H9 (cell line): ENCODE results near the gene CTNND1. TPM values are rescaled to one million over a fixed set of nuclear protein-coding genes. Genes with fewer than 3 reads are reported as not detected.

ENCODE experiments used
- DNase-seq: peaks from one replicate; pipeline ENCODE4 v3.0.0-alpha.2; 2017
- H2AFZ ChIP-seq: one replicate; pipeline ENCODE4 v1.6.1; 2013; ENCODE audit warnings: mild to moderate bottlenecking, low read length, control low read depth, moderate library complexity
- H2AK5ac ChIP-seq: 2 replicates; pipeline ENCODE4 v1.6.1; 2013; ENCODE audit warnings: low read length, control low read depth, mixed read lengths; ENCODE audit not compliant: insufficient read length
- H2BK120ac ChIP-seq: one replicate; pipeline ENCODE4 v1.6.1; 2013; ENCODE audit warnings: low read depth, mild to moderate bottlenecking, low read length, control low read depth, inconsistent platforms; ENCODE audit not compliant: poor library complexity, severe bottlenecking
- H2BK12ac ChIP-seq: 2 replicates; pipeline ENCODE4 v1.6.1; 2013; ENCODE audit warnings: low read length, control low read depth, mixed read lengths, low read depth; ENCODE audit not compliant: insufficient read length
- H2BK15ac ChIP-seq: 2 replicates; pipeline ENCODE4 v1.6.1; 2013; ENCODE audit warnings: low read depth, low read length, control low read depth
- H2BK20ac ChIP-seq: one replicate; pipeline ENCODE4 v1.6.1; 2013; ENCODE audit warnings: low read depth, mild to moderate bottlenecking, low read length, control low read depth, inconsistent platforms; ENCODE audit not compliant: poor library complexity, severe bottlenecking
- H2BK5ac ChIP-seq: 2 replicates; pipeline ENCODE4 v1.6.1; 2013; ENCODE audit warnings: low read length, control low read depth, mixed read lengths; ENCODE audit not compliant: insufficient read length
- H3K14ac ChIP-seq: 2 replicates; pipeline ENCODE4 v1.6.1; 2013; ENCODE audit warnings: low read length, control low read depth; ENCODE audit not compliant: insufficient read depth
- H3K18ac ChIP-seq: 2 replicates; pipeline ENCODE4 v1.6.1; 2013; ENCODE audit warnings: low read depth, mild to moderate bottlenecking, mixed read lengths, low read length, control low read depth; ENCODE audit not compliant: insufficient read length
- H3K23ac ChIP-seq: 2 replicates; pipeline ENCODE4 v1.6.1; 2013; ENCODE audit warnings: low read length, control low read depth, mixed read lengths, low read depth; ENCODE audit not compliant: insufficient read length
- H3K23me2 ChIP-seq: 2 replicates; pipeline ENCODE4 v1.6.1; 2013; ENCODE audit warnings: low read depth, mild to moderate bottlenecking, mixed read lengths, low read length, control low read depth; ENCODE audit not compliant: insufficient read length, poor library complexity, severe bottlenecking
- H3K27ac ChIP-seq: 2 replicates; pipeline ENCODE4 v1.5.1; 2013; ENCODE audit warnings: low read length, control low read depth, mixed read lengths, low read depth; ENCODE audit not compliant: insufficient read length
- H3K27me3 ChIP-seq: 2 replicates; pipeline ENCODE4 v1.6.1; 2013; ENCODE audit warnings: low read length, control low read depth, inconsistent platforms; ENCODE audit not compliant: insufficient read depth
- H3K4ac ChIP-seq: 2 replicates; pipeline ENCODE4 v1.6.1; 2013; ENCODE audit warnings: low read depth, mild to moderate bottlenecking, control low read depth, inconsistent platforms, low read length, moderate library complexity
- H3K4me1 ChIP-seq: 2 replicates; pipeline ENCODE4 v1.6.1; 2013; ENCODE audit warnings: low read length, control low read depth, inconsistent platforms; ENCODE audit not compliant: insufficient read depth
- H3K4me2 ChIP-seq: 2 replicates; pipeline ENCODE4 v1.6.1; 2013; ENCODE audit warnings: low read length, control low read depth, mixed read lengths; ENCODE audit not compliant: insufficient read length, insufficient read depth
- H3K56ac ChIP-seq: 2 replicates; pipeline ENCODE4 v1.6.1; 2013; ENCODE audit warnings: low read depth, mild to moderate bottlenecking, mixed read lengths, low read length, control low read depth; ENCODE audit not compliant: insufficient read length
- H3K79me1 ChIP-seq: 2 replicates; pipeline ENCODE4 v1.6.1; 2013; ENCODE audit warnings: low read depth, mild to moderate bottlenecking, moderate library complexity, low read length, control low read depth, inconsistent platforms; ENCODE audit not compliant: insufficient read depth, poor library complexity, severe bottlenecking
- H3K79me2 ChIP-seq: 2 replicates; pipeline ENCODE4 v1.6.1; 2013; ENCODE audit warnings: low read length, control low read depth, inconsistent platforms; ENCODE audit not compliant: insufficient read depth
- H3K9ac ChIP-seq: 2 replicates; pipeline ENCODE4 v1.6.1; 2013; ENCODE audit warnings: low read length, control low read depth, mixed read lengths; ENCODE audit not compliant: insufficient read length; ENCODE audit errors: extremely low read depth
- H3K9me3 ChIP-seq: one replicate; pipeline ENCODE4 v1.6.1; 2013; ENCODE audit warnings: low read depth, low read length, inconsistent platforms; ENCODE audit not compliant: control insufficient read depth
- H3T11ph ChIP-seq: one replicate; pipeline ENCODE4 v1.6.1; 2013; ENCODE audit warnings: mild to moderate bottlenecking, low read length, control low read depth, inconsistent platforms
- H4K20me1 ChIP-seq: one replicate; pipeline ENCODE4 v1.6.1; 2013; ENCODE audit not compliant: control insufficient read depth, insufficient read length, insufficient read depth
- H4K5ac ChIP-seq: 2 replicates; pipeline ENCODE4 v1.6.1; 2013; ENCODE audit warnings: low read depth, mild to moderate bottlenecking, mixed read lengths, low read length, control low read depth; ENCODE audit not compliant: insufficient read length
- H4K8ac ChIP-seq: replicated peaks from 2 replicates; pipeline ENCODE4 v1.6.1; 2013; ENCODE audit warnings: low read length, control low read depth, mixed read lengths, low read depth; ENCODE audit not compliant: insufficient read length
- H4K91ac ChIP-seq: 2 replicates; pipeline ENCODE4 v1.6.1; 2013; ENCODE audit warnings: low read depth, mild to moderate bottlenecking, moderate library complexity, mixed read lengths, low read length, control low read depth; ENCODE audit not compliant: insufficient read length
- H3K27ac Mint-ChIP-seq, 3 experiments: 2 replicates in 2 of 3; 3 replicates in 1 of 3; pipeline ENCODE4 v1.8.0; 2020 to 2021; ENCODE audit warnings: mixed read lengths in 3 of 3, mild to moderate bottlenecking in 1 of 3, moderate library complexity in 1 of 3
- H3K27me3 Mint-ChIP-seq: 2 replicates; pipeline ENCODE4 v1.8.0; 2021; ENCODE audit warnings: low read depth, mild to moderate bottlenecking, moderate library complexity, mixed read lengths
- H3K36me3 Mint-ChIP-seq, 3 experiments: 2 replicates in 2 of 3; 3 replicates in 1 of 3; pipeline ENCODE4 v1.8.0; 2020 to 2021; ENCODE audit warnings: low read depth in 3 of 3, mixed read lengths in 3 of 3; ENCODE audit not compliant: insufficient read depth in 1 of 3
- H3K4me1 Mint-ChIP-seq, 2 experiments: 2 replicates each; pipeline ENCODE4 v1.8.0; 2020; ENCODE audit warnings: mixed read lengths in 2 of 2
- H3K4me3 Mint-ChIP-seq, 2 experiments: 2 replicates in 1 of 2; 3 replicates in 1 of 2; pipeline ENCODE4 v1.8.0; 2020 to 2021; ENCODE audit warnings: mild to moderate bottlenecking in 2 of 2, mixed read lengths in 2 of 2, moderate library complexity in 1 of 2
- H3K9me3 Mint-ChIP-seq, 2 experiments: 2 replicates in 1 of 2; 3 replicates in 1 of 2; pipeline ENCODE4 v1.8.0; 2020; ENCODE audit warnings: mild to moderate bottlenecking in 2 of 2, mixed read lengths in 2 of 2, moderate library complexity in 1 of 2
- CTCF ChIP-seq: fragments of 200-600 bp; sonication (generic); conservative IDR thresholded peaks from 3 replicates; pipeline ENCODE4 v1.8.0; 2021; ENCODE audit warnings: antibody characterized with exemption, mild to moderate bottlenecking
- WGBS: extraction: QIAGEN DNeasy Blood & Tissue Kit; methylation state at CpG from one replicate; pipeline ENCODE4 v1.1.7; 2013; ENCODE audit warnings: missing lambda C conversion rate, low lambda C conversion rate, mixed read lengths; ENCODE audit not compliant: insufficient read length; ENCODE audit errors: extremely low coverage; 5-methylcytosine and 5-hydroxymethylcytosine counted together
- total RNA-seq: library from RNA; stranded (reverse); gene quantifications from 2 replicates; pipeline ENCODE4 v1.2.1, GENCODE V29; 2021

The CTNND1 gene
- total RNA-seq, 1 experiment from 2014 or later, result 164 TPM

GRCh38 chr11:57786436-57786835 is 24.8 kb downstream of the CTNND1 start:
- Mint-ChIP-seq H3K27me3 (no peaks in the 10 kb centered on the region), H3K4me1 (peaks cover 52% of the 10 kb centered on the region in 2 experiments), H3K36me3 (peaks cover 5 to 28% (median 20%) of the 10 kb centered on the region in 3 experiments), H3K9me3 (no peaks in the 10 kb centered on the region), H3K4me3 (no peak overlapping the region), H3K27ac (no peak overlapping the region)
- Histone ChIP-seq H4K8ac (no peak overlapping the region), H3K18ac (no peak overlapping the region), H2AFZ (no peak overlapping the region), H3K27ac (no peak overlapping the region), H2BK5ac (no peak overlapping the region), H3K56ac (no peak overlapping the region), H3K9ac (no peak overlapping the region), H2BK12ac (no peak overlapping the region), H4K20me1 (no peaks in the 10 kb centered on the region), H3K14ac (no peak overlapping the region), H3K27me3 (no peaks in the 10 kb centered on the region), H3K23ac (no peak overlapping the region), H3K79me1 (peaks cover 10% of the 10 kb centered on the region), H2BK120ac (no peak overlapping the region), H3K4me2 (no peak overlapping the region), H2BK20ac (no peak overlapping the region), H4K91ac (no peak overlapping the region), H3T11ph (no peak overlapping the region), H2BK15ac (no peak overlapping the region), H3K4ac (no peak overlapping the region), H3K9me3 (no peaks in the 10 kb centered on the region), H2AK5ac (no peak overlapping the region), H3K23me2 (no peaks in the 10 kb centered on the region), H4K5ac (no peak overlapping the region), H3K4me1 (peaks cover 11% of the 10 kb centered on the region), H3K79me2 (peaks cover 37% of the 10 kb centered on the region; the same call in 1 of the 2 replicates)
- no peak for TF ChIP-seq CTCF
- no CpG with 5 or more reads among the region's 4 CpGs for WGBS
- no peak for DNase-seq
